Measurements from ENCODE around the gene CHORDC1.

- TF ChIP-seq CTCF (conservative IDR thresholded peaks at IDR 0.05) (no peak), EZH2 (IDR thresholded peaks at IDR 0.05; ENCODE audit: low read depth) (no peak)
These were observed 918 bp downstream of the CHORDC1 start for GRCh38 chr11:90221803-90222458.
